H1 (cell line): ENCODE results near the gene FBXL16. TPM values are rescaled to one million over a fixed set of nuclear protein-coding genes. Genes with fewer than 3 reads are reported as not detected.

Experiments used
- CEBPB ChIP-seq: IDR thresholded peaks from 2 replicates; pipeline ENCODE4 v1.6.1; 2012; ENCODE audit warnings: low read depth, low read length
- CHD2 ChIP-seq: IDR thresholded peaks from 2 replicates; pipeline ENCODE4 v1.6.1; 2012; ENCODE audit warnings: low read length, improper control_type of control experiment
- EGR1 ChIP-seq: IDR thresholded peaks from 2 replicates; pipeline ENCODE4 v1.6.1; 2011; ENCODE audit warnings: low read depth, low read length, borderline replicate concordance
- EZH2 ChIP-seq: fragments of 200-600 bp; sonication (generic); IDR thresholded peaks from 2 replicates; pipeline ENCODE4 v1.7.1; 2012; ENCODE audit warnings: low read depth, mild to moderate bottlenecking, moderate library complexity, low read length, inconsistent platforms; ENCODE audit not compliant: severe bottlenecking
- JUND ChIP-seq: IDR thresholded peaks from 2 replicates; pipeline ENCODE4 v1.6.1; 2011; ENCODE audit warnings: mild to moderate bottlenecking, improper control_type of control experiment, low read length
- KDM5A ChIP-seq: fragments of 200-600 bp; IDR thresholded peaks from 2 replicates; pipeline ENCODE4 v1.7.1; 2012; ENCODE audit warnings: mild to moderate bottlenecking, low read length, inconsistent platforms, mixed read lengths
- SAP30 ChIP-seq: fragments of 300-600 bp; sonication (generic); IDR thresholded peaks from 2 replicates; pipeline ENCODE4 v1.7.1; 2012; ENCODE audit warnings: low read length, moderate library complexity, mild to moderate bottlenecking, inconsistent platforms; ENCODE audit not compliant: insufficient read depth, insufficient replicate concordance
- SP2 ChIP-seq: IDR thresholded peaks from 2 replicates; pipeline ENCODE4 v1.6.1; 2012; ENCODE audit warnings: mild to moderate bottlenecking, low read length, inconsistent platforms
- SRF ChIP-seq: IDR thresholded peaks from 2 replicates; pipeline ENCODE4 v1.6.1; 2011; ENCODE audit warnings: mild to moderate bottlenecking, low read depth, low read length, moderate library complexity
- SUZ12 ChIP-seq: fragments of 200-600 bp; sonication (generic); IDR thresholded peaks from 2 replicates; pipeline ENCODE4 v1.6.1; 2012; ENCODE audit warnings: mild to moderate bottlenecking, inconsistent platforms, low read length, moderate library complexity, mixed read lengths
- polyA plus RNA-seq, 7 experiments: library from polyadenylated mRNA; depleted of rRNA in 3 of 7; stranded (reverse) in 5 of 7; unstranded in 2 of 7; fragments of >200 nt in 5 of 7; fragments of 200-250 nt in 2 of 7; gene quantifications; 1 replicate in 5 of 7; 2 replicates in 1 of 7; 4 replicates in 1 of 7; pipeline versions ENCODE4 v1.2.1 to v1.2.3, GENCODE V29; 2011 to 2013; ENCODE audit warnings: missing spikeins in 2 of 7, mixed read lengths in 2 of 7
- total RNA-seq: library from RNA; stranded (reverse); fragmentation: NEBNext Ultra II Directional; extraction: Animal tissue kit (Norgen Biotek cat#: 25700); gene quantifications from 2 replicates; pipeline ENCODE4 v1.2.1, GENCODE V29; 2021
- TF ChIP-seq, protein P1 (sequence below): fragments of 300-600 bp; sonication (generic); IDR thresholded peaks from 2 replicates; pipeline ENCODE4 v1.7.1; 2012; ENCODE audit warnings: low read length, moderate library complexity, mild to moderate bottlenecking, inconsistent platforms; ENCODE audit not compliant: insufficient replicate concordance
- TF ChIP-seq, protein P2 (sequence below): IDR thresholded peaks from 2 replicates; pipeline ENCODE4 v1.6.1; 2011; ENCODE audit warnings: low read length, improper control_type of control experiment

Gene FBXL16
- total and polyA plus RNA-seq, 2 of the 8 experiments (the other 6 are each of a cell fraction or from before 2014, with no cell fraction given), result 12.5 to 12.8 TPM

DNA sequence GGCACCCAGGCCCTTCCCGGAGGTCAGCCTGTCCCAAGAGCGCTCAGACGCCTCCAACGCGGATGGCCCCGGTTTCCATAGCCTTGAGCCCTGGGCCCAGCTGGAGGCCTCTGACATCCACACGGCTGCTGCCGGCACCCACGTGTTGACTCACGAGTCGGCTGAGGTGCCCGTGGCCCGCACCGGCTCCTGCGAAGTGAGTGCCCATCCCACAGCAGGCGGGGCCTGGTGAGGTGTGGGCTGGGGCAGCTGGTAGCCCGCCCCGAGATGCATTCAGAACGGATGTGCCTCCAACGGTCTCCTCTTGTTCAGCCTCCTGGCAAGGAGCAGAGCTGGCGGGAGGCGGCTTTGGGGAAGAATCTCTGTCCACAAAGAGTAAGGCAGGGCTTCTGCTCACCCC lies 53.8 kb downstream of the FBXL16 start (continued):
- TF ChIP-seq, protein P1, sequence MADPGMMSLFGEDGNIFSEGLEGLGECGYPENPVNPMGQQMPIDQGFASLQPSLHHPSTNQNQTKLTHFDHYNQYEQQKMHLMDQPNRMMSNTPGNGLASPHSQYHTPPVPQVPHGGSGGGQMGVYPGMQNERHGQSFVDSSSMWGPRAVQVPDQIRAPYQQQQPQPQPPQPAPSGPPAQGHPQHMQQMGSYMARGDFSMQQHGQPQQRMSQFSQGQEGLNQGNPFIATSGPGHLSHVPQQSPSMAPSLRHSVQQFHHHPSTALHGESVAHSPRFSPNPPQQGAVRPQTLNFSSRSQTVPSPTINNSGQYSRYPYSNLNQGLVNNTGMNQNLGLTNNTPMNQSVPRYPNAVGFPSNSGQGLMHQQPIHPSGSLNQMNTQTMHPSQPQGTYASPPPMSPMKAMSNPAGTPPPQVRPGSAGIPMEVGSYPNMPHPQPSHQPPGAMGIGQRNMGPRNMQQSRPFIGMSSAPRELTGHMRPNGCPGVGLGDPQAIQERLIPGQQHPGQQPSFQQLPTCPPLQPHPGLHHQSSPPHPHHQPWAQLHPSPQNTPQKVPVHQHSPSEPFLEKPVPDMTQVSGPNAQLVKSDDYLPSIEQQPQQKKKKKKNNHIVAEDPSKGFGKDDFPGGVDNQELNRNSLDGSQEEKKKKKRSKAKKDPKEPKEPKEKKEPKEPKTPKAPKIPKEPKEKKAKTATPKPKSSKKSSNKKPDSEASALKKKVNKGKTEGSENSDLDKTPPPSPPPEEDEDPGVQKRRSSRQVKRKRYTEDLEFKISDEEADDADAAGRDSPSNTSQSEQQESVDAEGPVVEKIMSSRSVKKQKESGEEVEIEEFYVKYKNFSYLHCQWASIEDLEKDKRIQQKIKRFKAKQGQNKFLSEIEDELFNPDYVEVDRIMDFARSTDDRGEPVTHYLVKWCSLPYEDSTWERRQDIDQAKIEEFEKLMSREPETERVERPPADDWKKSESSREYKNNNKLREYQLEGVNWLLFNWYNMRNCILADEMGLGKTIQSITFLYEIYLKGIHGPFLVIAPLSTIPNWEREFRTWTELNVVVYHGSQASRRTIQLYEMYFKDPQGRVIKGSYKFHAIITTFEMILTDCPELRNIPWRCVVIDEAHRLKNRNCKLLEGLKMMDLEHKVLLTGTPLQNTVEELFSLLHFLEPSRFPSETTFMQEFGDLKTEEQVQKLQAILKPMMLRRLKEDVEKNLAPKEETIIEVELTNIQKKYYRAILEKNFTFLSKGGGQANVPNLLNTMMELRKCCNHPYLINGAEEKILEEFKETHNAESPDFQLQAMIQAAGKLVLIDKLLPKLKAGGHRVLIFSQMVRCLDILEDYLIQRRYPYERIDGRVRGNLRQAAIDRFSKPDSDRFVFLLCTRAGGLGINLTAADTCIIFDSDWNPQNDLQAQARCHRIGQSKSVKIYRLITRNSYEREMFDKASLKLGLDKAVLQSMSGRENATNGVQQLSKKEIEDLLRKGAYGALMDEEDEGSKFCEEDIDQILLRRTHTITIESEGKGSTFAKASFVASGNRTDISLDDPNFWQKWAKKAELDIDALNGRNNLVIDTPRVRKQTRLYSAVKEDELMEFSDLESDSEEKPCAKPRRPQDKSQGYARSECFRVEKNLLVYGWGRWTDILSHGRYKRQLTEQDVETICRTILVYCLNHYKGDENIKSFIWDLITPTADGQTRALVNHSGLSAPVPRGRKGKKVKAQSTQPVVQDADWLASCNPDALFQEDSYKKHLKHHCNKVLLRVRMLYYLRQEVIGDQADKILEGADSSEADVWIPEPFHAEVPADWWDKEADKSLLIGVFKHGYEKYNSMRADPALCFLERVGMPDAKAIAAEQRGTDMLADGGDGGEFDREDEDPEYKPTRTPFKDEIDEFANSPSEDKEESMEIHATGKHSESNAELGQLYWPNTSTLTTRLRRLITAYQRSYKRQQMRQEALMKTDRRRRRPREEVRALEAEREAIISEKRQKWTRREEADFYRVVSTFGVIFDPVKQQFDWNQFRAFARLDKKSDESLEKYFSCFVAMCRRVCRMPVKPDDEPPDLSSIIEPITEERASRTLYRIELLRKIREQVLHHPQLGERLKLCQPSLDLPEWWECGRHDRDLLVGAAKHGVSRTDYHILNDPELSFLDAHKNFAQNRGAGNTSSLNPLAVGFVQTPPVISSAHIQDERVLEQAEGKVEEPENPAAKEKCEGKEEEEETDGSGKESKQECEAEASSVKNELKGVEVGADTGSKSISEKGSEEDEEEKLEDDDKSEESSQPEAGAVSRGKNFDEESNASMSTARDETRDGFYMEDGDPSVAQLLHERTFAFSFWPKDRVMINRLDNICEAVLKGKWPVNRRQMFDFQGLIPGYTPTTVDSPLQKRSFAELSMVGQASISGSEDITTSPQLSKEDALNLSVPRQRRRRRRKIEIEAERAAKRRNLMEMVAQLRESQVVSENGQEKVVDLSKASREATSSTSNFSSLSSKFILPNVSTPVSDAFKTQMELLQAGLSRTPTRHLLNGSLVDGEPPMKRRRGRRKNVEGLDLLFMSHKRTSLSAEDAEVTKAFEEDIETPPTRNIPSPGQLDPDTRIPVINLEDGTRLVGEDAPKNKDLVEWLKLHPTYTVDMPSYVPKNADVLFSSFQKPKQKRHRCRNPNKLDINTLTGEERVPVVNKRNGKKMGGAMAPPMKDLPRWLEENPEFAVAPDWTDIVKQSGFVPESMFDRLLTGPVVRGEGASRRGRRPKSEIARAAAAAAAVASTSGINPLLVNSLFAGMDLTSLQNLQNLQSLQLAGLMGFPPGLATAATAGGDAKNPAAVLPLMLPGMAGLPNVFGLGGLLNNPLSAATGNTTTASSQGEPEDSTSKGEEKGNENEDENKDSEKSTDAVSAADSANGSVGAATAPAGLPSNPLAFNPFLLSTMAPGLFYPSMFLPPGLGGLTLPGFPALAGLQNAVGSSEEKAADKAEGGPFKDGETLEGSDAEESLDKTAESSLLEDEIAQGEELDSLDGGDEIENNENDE, result no peak
- TF ChIP-seq CHD2 (no peak), SAP30 (no peak), SP2 (no peak), JUND (no peak), EZH2 (no peak), SRF (no peak), EGR1 (no peak), KDM5A (no peak), SUZ12 (no peak), CEBPB (no peak)
- TF ChIP-seq, protein P2, sequence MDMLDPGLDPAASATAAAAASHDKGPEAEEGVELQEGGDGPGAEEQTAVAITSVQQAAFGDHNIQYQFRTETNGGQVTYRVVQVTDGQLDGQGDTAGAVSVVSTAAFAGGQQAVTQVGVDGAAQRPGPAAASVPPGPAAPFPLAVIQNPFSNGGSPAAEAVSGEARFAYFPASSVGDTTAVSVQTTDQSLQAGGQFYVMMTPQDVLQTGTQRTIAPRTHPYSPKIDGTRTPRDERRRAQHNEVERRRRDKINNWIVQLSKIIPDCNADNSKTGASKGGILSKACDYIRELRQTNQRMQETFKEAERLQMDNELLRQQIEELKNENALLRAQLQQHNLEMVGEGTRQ, result no peak
